Kidney (tissue), 22 donors: ENCODE measurements around the gene DND1. TPM values are rescaled to one million over a fixed set of nuclear protein-coding genes. Genes with fewer than 3 reads are reported as not detected.
"Not testable (repeated sequence)": the region's sequence is repeated elsewhere in the genome, so short reads cannot be mapped to it uniquely, and the experiment has no call there.

Source experiments
- DNase-seq, 5 donors: peaks; one replicate each; pipeline ENCODE4 v3.0.0-alpha.2; 2013 to 2020
- FAIRE-seq: peaks from 2 replicates; lab custom pipeline; 2012; peaks lifted over from hg19 to GRCh38; lab: Jason Lieb, UNC
- H3K27ac ChIP-seq, 2 donors: one replicate each; pipeline ENCODE4 v1.7.0; 2013; ENCODE audit warnings: low read depth in 2 of 2, low read length in 2 of 2, inconsistent platforms in 1 of 2
- H3K27me3 ChIP-seq: one replicate; pipeline ENCODE4 v1.7.1; 2013; ENCODE audit warnings: low read length, inconsistent platforms; ENCODE audit not compliant: control insufficient read depth, insufficient read depth
- H3K36me3 ChIP-seq, 3 donors: one replicate each; pipeline versions ENCODE4 v1.7.0 to v1.7.1; 2013; ENCODE audit warnings: low read length in 3 of 3, control low read depth in 1 of 3, inconsistent platforms in 1 of 3; ENCODE audit not compliant: insufficient read depth in 3 of 3, control insufficient read depth in 2 of 3
- H3K4me1 ChIP-seq, 3 donors: one replicate each; pipeline versions ENCODE4 v1.7.0 to v1.7.1; 2013; ENCODE audit warnings: low read length in 3 of 3, inconsistent platforms in 1 of 3, low read depth in 1 of 3; ENCODE audit not compliant: control insufficient read depth in 2 of 3, insufficient read depth in 2 of 3
- H3K4me3 ChIP-seq, 3 donors: one replicate each; pipeline versions ENCODE4 v1.7.0 to v1.8.1; 2013; ENCODE audit warnings: low read length in 3 of 3, control low read depth in 1 of 3, inconsistent platforms in 1 of 3
- H3K9ac ChIP-seq, 3 donors: one replicate each; pipeline versions ENCODE4 v1.7.0 to v1.7.1; 2013; ENCODE audit warnings: low read length in 3 of 3, control low read depth in 1 of 3, inconsistent platforms in 1 of 3
- H3K9me3 ChIP-seq, 3 donors: one replicate each; pipeline versions ENCODE4 v1.7.0 to v1.7.1; 2013; ENCODE audit warnings: low read length in 3 of 3, control low read depth in 1 of 3, inconsistent platforms in 1 of 3; ENCODE audit not compliant: control insufficient read depth in 2 of 3, insufficient read depth in 1 of 3
- CTCF ChIP-seq: IDR thresholded peaks from 3 replicates; pipeline ENCODE4 v1.5.1; 2012; ENCODE audit warnings: mild to moderate bottlenecking, moderate library complexity, borderline replicate concordance; ENCODE audit not compliant: insufficient read depth; ENCODE audit errors: extremely low read depth
- intact Hi-C: fragments of 100-400 bp; cut with DNase I; formaldehyde crosslinking; loops from one replicate; pipeline ENCODE4 v1.11.1; 2022
- long read RNA-seq, 10 donors: library from polyadenylated mRNA in 1 of 10; unstranded in 1 of 10; transcript quantifications; one replicate each; pipeline ENCODE4 v2.0.0 and lab custom pipeline, GENCODE V29; 2021 to 2026
- polyA plus RNA-seq: library from polyadenylated mRNA; stranded (reverse); fragments of 350-450 nt; fragmentation: Illumina TruSeq; extraction: RNeasy Lipid Tissue Mini Kit (QIAGEN cat#74804); gene quantifications from one replicate; pipeline ENCODE4 v1.2.3, GENCODE V29; 2014; ENCODE audit warnings: low read depth, low replicate concordance; ENCODE audit not compliant: insufficient read depth
- total RNA-seq: library from RNA; stranded (reverse); fragmentation: NEBNext Ultra II Directional; extraction: Animal tissue kit (Norgen Biotek cat#: 25700); gene quantifications from one replicate; pipeline ENCODE4 v1.2.1, GENCODE V29; 2021
- donor health status: control.
- donor health status: control.
- donor health status: control.
- donor health status: control.
- donor health status: control.
- donor health status: DM: yes; HTN: yes; CAD: no.
- donor health status: Normal renal cell carcinoma (clear cell type).

The DND1 gene
- total RNA-seq (1.0 TPM), polyA plus RNA-seq (0.41 TPM)
- long read RNA-seq, donor 1 = 0 reads
- long read RNA-seq, donor 2 = 0 reads
- long read RNA-seq, donor 3 = 0 reads
- long read RNA-seq, donor 4 = 0 reads
- long read RNA-seq, donor 5 = 0 reads
- long read RNA-seq, donor 6 = 0 reads
- long read RNA-seq, donor 7, partial matches to known transcripts = 1 of 5 reads
- long read RNA-seq, donor 7, other reads (novel, unspliced or antisense) = 4 of 5 reads
- long read RNA-seq, donor 8 = 0 reads
- long read RNA-seq, donor 9 = 0 reads
- long read RNA-seq, donor 10 = 0 reads

- intact Hi-C loops = no loop called here
- no peaks in the 10 kb centered on the region for H3K27me3 ChIP-seq
- H3K9ac ChIP-seq = no peak within 1 kb of the TSS
- no peak for TF ChIP-seq CTCF
- FAIRE-seq (no peak), DNase-seq (peak in 1 of 5 donors; percentile 73)
- H3K4me3 ChIP-seq = no peak within 1 kb of the TSS
- no peaks in the 10 kb centered on the region for H3K9me3 ChIP-seq
- H3K36me3 ChIP-seq = peaks cover 7 to 45% (median 39%) of the 10 kb centered on the region in 3 donors
- no peak within 1 kb of the TSS for H3K27ac ChIP-seq
- no peaks in the 10 kb centered on the region for H3K4me1 ChIP-seq
These were observed at the start of gene DND1 for GRCh38 chr5:140673187-140673976. Gene DND1 (minus strand): TSS chr5:140673576. CDS start chr5:140673542, 34 bp downstream.

GRCh38 chr5:140721395-140721794 lies 48.0 kb upstream of the DND1 start:
- H3K27ac ChIP-seq, H3K27me3 ChIP-seq, H3K9ac ChIP-seq, DNase-seq, H3K4me1 ChIP-seq, intact Hi-C loops, H3K4me3 ChIP-seq, H3K36me3 ChIP-seq, H3K9me3 ChIP-seq, FAIRE-seq: not testable (repeated sequence)

- intact Hi-C loops, H3K27me3 ChIP-seq, H3K36me3 ChIP-seq, FAIRE-seq, H3K4me3 ChIP-seq, H3K4me1 ChIP-seq, H3K9ac ChIP-seq, H3K9me3 ChIP-seq, H3K27ac ChIP-seq, DNase-seq: not testable (repeated sequence)
These were observed 47.4 kb upstream of the DND1 start for GRCh38 chr5:140720738-140721137.

- FAIRE-seq (no peak), DNase-seq (no peak)
- TF ChIP-seq CTCF = no peak
- H3K9ac ChIP-seq = no peak overlapping the region
- H3K4me1 ChIP-seq = no peaks in the 10 kb centered on the region
- no peak overlapping the region for H3K27ac ChIP-seq
- H3K27me3 ChIP-seq = no peaks in the 10 kb centered on the region
- H3K9me3 ChIP-seq = no peaks in the 10 kb centered on the region
- intact Hi-C loops = no loop called here
- no peak overlapping the region for H3K4me3 ChIP-seq
- no peaks in the 10 kb centered on the region for H3K36me3 ChIP-seq
These were observed 44.9 kb upstream of the DND1 start for GRCh38 chr5:140718266-140718592.

- intact Hi-C loops, DNase-seq, H3K9me3 ChIP-seq, H3K27ac ChIP-seq, H3K27me3 ChIP-seq, H3K9ac ChIP-seq, H3K36me3 ChIP-seq, H3K4me3 ChIP-seq, FAIRE-seq, H3K4me1 ChIP-seq: not testable (repeated sequence)
These were observed 42.9 kb upstream of the DND1 start for GRCh38 chr5:140716238-140716637.
